Measurements from ENCODE around the gene USH2A. TPM values are rescaled to one million over a fixed set of nuclear protein-coding genes. Genes with fewer than 3 reads are reported as not detected.

USH2A gene
- total and polyA plus RNA-seq, 2 donors, result 0.16 TPM; not detected in 1

DNA sequence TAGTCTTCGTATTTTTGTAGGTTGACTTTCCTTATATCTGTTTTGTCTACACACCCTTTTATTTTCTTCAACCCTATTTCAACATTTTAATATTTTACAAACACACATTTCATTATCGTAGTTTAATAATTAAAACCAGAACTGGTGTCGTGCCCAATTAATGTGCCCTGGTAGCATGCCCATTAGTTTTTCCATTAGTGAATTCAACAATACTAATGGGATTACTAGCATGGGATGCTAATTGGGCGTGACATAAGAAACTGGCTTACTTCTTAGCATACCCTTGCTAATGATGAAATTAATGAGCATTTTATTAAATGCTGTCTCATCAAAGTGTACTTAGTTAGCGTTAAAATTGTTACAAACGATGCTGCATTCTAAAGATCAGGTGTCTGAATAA is 332.7 kb downstream of the USH2A start:
- no peak for DNase-seq (ENCODE audit: extremely low spot score)
- Histone ChIP-seq H3K27ac (ENCODE audit: low read depth) (no peak overlapping the region), H3K4me3 (ENCODE audit: low read depth, low read length) (no peak overlapping the region), H3K36me3 (ENCODE audit: insufficient read depth) (no peaks in the 10 kb centered on the region), H3K4me1 (ENCODE audit: insufficient read depth) (no peaks in the 10 kb centered on the region)
- WGBS, result 92% methylated on average over 6 of the region's 6 CpGs

DNA sequence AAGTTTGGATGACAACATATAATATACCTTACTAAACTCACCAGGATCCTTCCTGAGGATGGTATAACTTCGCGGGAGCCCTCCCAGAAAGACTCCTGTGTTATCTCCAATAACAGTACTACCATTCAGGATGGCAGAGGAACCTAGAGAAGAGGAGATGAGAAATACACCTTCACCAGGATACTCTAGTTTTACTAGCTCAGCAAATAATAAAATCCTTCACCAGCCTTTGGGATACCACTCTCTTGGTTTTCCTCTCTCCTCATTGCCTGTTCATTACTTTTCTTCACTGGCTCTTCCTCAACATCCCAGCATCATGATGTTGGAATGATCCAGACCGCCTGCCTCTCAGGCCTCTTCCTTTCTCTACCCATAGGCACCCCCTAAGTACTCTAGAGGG is 336.6 kb downstream of the USH2A start:
- Histone ChIP-seq H3K36me3 (ENCODE audit: insufficient read depth) (no peaks in the 10 kb centered on the region), H3K4me1 (ENCODE audit: insufficient read depth) (no peaks in the 10 kb centered on the region), H3K4me3 (ENCODE audit: low read depth, low read length) (no peak overlapping the region), H3K27ac (ENCODE audit: low read depth) (no peak overlapping the region)
- 93% methylated on average over 3 of the region's 3 CpGs for WGBS
- DNase-seq (ENCODE audit: extremely low spot score), result no peak

DNA sequence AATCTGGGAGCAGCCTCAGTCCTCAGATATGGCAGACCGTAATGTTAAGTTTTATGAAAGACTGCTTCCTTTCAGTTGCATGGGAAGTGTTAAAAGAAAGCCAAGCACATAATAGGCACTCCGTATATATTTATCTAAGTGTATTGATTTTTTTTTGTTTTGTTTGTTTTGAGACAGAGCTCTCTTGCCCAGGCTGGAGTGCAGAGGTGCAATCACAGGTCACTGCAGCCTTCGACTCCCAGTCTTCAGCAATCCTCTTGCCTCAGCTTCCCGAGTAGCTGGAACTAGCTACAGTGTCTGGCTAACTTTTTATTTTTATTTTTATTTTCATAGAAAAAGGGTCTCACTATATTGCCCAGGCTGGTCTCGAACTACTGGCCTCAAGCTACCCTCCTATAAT is 341.8 kb downstream of the USH2A start:
- no peak overlapping the region for H3K4me3 ChIP-seq (ENCODE audit: low read depth, low read length)
- H3K27ac ChIP-seq (ENCODE audit: low read depth), result no peak overlapping the region
- WGBS, result 80% methylated on average over 5 of the region's 5 CpGs
- DNase-seq (ENCODE audit: extremely low spot score), result no peak
- H3K4me1 ChIP-seq (ENCODE audit: insufficient read depth), result no peaks in the 10 kb centered on the region
- no peaks in the 10 kb centered on the region for H3K36me3 ChIP-seq (ENCODE audit: insufficient read depth)

DNA sequence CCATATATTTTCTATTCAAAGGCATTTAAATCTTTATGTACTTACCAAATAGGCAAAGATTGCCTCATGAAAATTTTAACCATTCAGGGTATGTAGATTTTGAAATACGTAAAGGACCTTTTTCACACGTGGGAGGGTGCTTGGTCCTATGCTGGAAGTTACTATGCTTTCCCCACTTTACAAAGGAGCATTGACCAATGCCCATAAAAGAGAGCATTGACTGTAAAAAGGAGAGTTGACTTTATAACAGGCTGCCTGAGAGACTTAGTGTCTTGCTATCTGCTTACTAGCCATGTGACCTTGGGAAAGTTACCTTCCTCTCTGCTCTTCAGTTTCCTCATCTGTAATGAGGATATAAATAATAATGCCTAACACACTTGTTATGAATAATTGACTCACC is 346.5 kb downstream of the USH2A start:
- 74% methylated on average over 2 of the region's 2 CpGs for WGBS
- no peak for DNase-seq (ENCODE audit: extremely low spot score)
- Histone ChIP-seq H3K27ac (ENCODE audit: low read depth) (no peak overlapping the region), H3K4me1 (ENCODE audit: insufficient read depth) (no peaks in the 10 kb centered on the region), H3K36me3 (ENCODE audit: insufficient read depth) (no peaks in the 10 kb centered on the region), H3K4me3 (ENCODE audit: low read depth, low read length) (no peak overlapping the region)

DNA sequence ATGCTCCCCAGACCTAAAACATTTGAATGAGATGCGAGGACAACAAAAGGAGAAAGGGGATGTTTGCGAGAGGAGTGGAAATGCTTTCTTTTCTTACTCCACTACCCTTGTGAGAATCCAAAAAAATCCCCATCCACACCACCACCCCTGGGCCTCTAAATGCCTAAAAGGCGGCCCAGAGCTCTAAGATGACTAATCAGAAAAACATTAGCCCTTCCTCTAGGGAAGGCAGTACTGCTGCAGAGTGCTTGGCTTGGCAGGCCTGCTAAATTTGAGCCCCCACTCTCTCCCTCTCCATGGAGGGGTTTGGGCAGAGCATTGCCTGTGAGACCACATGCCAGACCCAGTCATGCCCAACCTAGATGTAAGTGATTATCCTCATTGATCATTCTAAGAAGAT is 347.9 kb downstream of the USH2A start:
- H3K27ac ChIP-seq (ENCODE audit: low read depth), result no peak overlapping the region
- H3K4me3 ChIP-seq (ENCODE audit: low read depth, low read length), result no peak overlapping the region
- WGBS, result 87% methylated on average over 3 of the region's 3 CpGs
- H3K4me1 ChIP-seq (ENCODE audit: insufficient read depth), result no peaks in the 10 kb centered on the region
- no peaks in the 10 kb centered on the region for H3K36me3 ChIP-seq (ENCODE audit: insufficient read depth)
- DNase-seq (ENCODE audit: extremely low spot score), result no peak

DNA sequence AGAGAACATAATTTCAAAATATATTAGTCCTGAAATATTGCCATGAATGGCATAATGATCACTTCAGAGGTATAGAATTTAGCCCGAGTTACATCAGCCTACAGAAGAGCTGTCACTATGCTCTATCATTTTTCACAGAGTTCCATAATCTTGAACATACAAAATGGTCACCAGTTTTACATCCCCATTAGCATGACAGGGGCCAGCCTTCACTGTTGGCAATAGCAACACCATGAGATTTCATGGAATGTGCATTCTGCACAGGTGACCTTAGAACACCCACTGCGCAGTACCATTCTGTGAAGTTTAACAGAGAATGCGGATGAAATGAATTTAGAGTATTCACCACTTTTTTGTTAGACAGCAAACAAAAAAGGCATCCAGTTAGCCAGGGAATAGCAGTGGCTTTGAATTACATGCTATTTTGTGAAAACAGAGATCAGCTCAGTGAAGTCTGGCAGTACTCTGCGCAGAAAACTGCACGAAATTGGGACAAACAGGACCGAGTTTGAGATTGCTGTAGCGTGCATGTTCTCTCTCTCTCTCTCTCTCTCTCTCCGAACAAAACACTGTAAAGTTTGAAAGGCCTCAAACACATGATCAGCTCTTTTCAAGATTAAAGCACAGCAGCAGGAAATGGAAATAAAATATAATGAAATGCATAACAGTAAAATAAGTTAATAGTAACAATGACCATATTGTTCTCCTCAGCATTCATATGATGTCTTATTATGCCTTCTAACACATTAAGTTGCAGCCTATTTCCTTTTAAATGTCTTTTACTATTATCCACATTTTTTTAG is 349.3 kb downstream of the USH2A start:
- no peak overlapping the region for H3K27ac ChIP-seq (ENCODE audit: low read depth)
- 83% methylated on average over 8 of the region's 8 CpGs for WGBS
- DNase-seq (ENCODE audit: extremely low spot score), result no peak
- H3K4me3 ChIP-seq (ENCODE audit: low read depth, low read length), result no peak overlapping the region
- no peaks in the 10 kb centered on the region for H3K36me3 ChIP-seq (ENCODE audit: insufficient read depth)
- H3K4me1 ChIP-seq (ENCODE audit: insufficient read depth), result no peaks in the 10 kb centered on the region

DNA sequence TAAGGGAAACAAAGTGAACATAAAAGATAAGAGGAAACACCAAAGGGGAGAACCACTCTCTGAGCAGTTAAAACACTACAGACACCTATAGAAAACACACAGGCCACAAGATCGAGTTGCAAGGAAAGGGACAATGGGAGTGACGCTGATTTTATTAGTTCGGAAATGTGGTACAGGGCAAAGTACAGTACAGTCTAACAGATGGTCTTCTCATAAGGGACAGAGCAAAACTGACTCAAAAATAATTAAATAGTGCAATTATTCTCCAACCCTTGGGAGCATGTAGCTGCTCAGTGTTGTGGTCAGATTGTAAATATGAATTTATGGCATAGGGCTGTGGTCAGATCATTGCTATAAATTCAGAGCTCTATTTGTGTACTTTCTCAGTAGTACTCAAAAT is 352.0 kb downstream of the USH2A start:
- Histone ChIP-seq H3K27ac (ENCODE audit: low read depth) (no peak overlapping the region), H3K4me1 (ENCODE audit: insufficient read depth) (no peaks in the 10 kb centered on the region), H3K4me3 (ENCODE audit: low read depth, low read length) (no peak overlapping the region), H3K36me3 (ENCODE audit: insufficient read depth) (no peaks in the 10 kb centered on the region)
- 44% methylated on average over 3 of the region's 3 CpGs for WGBS
- no peak for DNase-seq (ENCODE audit: extremely low spot score)

DNA sequence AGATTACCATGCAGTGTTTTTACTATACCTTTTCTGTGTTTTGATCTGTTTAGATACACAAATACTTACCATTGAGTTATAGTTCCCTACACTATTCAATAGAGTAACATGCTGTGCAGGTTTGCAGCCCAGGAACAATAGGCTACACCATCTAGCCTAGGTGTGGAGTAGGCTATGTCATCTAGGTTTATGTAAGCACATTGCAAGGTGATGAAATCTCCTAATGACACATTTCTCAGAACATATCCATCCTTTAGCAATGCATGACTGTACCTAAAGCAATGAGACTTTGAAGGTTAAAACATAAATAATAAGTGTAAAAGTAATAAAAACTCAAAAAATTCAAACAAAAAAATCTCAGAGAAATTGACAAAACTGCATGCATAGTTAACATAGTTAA is 358.6 kb downstream of the USH2A start:
- H3K27ac ChIP-seq (ENCODE audit: low read depth), result no peak overlapping the region
- H3K36me3 ChIP-seq (ENCODE audit: insufficient read depth), result no peaks in the 10 kb centered on the region
- DNase-seq (ENCODE audit: extremely low spot score), result no peak
- H3K4me3 ChIP-seq (ENCODE audit: low read depth, low read length), result no peak overlapping the region
- no peaks in the 10 kb centered on the region for H3K4me1 ChIP-seq (ENCODE audit: insufficient read depth)

DNA sequence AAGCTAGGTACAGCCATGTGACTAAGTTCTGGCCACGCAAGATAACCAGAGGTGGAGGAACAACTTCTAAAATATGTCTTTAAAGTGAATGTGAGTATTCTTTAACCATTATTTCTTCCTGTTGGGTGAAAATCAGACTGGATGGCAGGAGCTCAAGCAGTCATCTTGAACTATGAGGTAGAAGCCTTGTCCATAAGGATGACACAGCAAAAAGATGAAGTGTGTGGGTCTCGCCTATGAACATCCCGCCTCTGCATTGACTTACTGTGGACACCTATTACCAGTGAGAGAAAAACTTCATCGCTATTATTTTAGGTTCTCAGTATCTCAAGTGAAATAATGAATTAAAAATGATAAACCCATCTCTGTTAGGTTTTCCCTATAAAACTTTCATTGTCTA is 365.3 kb downstream of the USH2A start:
- 98% methylated on average over 4 of the region's 4 CpGs for WGBS
- no peak for DNase-seq (ENCODE audit: extremely low spot score)
- Histone ChIP-seq H3K27ac (ENCODE audit: low read depth) (no peak overlapping the region), H3K4me1 (ENCODE audit: insufficient read depth) (no peaks in the 10 kb centered on the region), H3K4me3 (ENCODE audit: low read depth, low read length) (no peak overlapping the region), H3K36me3 (ENCODE audit: insufficient read depth) (no peaks in the 10 kb centered on the region)

DNA sequence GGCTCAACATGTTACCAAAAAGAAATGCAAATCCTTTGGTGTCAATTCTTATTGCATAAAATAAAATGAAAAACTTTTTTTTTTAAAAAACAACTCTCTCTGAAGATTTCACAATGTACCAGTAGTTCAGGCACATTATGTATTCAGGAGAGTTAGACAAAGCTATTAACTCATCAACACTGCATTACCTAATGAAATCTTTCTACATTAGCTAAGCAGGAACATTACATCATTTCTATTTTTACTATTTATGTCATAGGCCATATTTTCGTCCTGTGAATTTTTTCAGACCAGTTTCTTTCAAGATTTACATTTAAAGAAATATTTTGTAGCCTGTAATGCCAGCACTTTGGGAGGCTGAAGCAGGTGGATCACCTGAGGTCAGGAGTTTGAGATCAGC is 366.2 kb downstream of the USH2A start:
- Histone ChIP-seq H3K4me3 (ENCODE audit: low read depth, low read length) (no peak overlapping the region), H3K27ac (ENCODE audit: low read depth) (no peak overlapping the region), H3K36me3 (ENCODE audit: insufficient read depth) (no peaks in the 10 kb centered on the region), H3K4me1 (ENCODE audit: insufficient read depth) (no peaks in the 10 kb centered on the region)
- 27% methylated on average over 1 of the region's 1 CpG for WGBS
- DNase-seq (ENCODE audit: extremely low spot score), result no peak

DNA sequence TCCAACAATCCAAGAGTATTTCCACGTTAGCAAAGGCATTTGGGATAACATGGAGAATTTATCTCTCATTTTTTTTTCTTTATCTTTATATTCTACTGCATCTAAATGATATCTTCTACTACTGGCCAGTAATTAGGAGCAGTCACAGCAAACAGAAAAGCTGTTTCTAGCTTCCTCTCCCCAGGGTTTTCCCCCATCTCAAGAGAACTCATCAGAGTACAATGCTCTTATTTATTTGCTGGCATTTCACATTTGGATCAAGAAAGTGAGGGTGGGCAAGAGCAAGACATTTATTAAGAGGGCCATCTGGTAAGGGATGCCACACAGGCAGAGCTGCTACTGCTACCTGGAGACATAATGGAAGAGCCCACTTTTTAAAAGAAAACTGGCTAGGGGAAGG is 368.2 kb downstream of the USH2A start:
- WGBS, result 55% methylated on average over 1 of the region's 1 CpG
- Histone ChIP-seq H3K4me1 (ENCODE audit: insufficient read depth) (no peaks in the 10 kb centered on the region), H3K4me3 (ENCODE audit: low read depth, low read length) (no peak overlapping the region), H3K36me3 (ENCODE audit: insufficient read depth) (peaks cover 1% of the 10 kb centered on the region), H3K27ac (ENCODE audit: low read depth) (no peak overlapping the region)
- DNase-seq (ENCODE audit: extremely low spot score), result no peak

DNA sequence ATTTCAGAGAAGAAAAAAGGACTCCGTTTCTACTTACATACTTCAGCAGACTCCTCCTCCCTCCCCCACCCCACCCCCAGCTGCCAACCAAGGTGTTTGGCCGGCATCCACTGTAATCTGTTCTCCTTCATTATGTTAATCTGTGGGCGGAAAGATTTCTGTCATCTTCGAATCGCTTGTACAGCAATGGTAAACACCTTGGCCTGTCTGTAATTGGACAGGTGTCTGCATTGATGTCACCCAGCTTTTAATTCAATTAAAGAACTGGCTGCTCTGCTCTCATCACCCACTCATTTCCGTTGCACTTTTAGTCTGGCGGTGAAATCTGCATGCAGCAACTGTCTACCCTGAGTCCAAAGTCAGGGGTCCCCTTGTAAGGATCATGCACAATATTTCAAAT is 368.6 kb downstream of the USH2A start:
- H3K4me3 ChIP-seq (ENCODE audit: low read depth, low read length), result no peak overlapping the region
- WGBS, result 61% methylated on average over 7 of the region's 7 CpGs
- no peak for DNase-seq (ENCODE audit: extremely low spot score)

DNA sequence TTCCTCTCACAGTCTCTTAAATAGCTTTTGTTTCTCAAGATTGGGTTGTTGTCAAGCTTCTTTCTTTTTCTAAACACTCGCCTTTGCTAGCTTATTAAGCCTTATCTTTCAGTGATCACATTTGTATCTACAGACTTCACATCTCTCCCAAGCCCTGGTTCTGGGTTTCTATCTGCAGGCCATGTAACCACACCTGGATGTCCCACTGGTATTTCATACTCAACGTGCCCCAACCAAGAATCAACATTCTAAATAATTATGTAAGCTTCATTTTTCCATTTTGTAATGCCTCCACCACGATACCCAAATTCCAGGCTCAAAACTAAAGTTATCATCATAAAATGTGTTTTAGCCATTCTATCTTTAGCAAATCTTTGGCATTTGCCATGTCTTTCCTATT is 372.2 kb downstream of the USH2A start:
- no peak for DNase-seq (ENCODE audit: extremely low spot score)
- Histone ChIP-seq H3K27ac (ENCODE audit: low read depth) (no peak overlapping the region), H3K36me3 (ENCODE audit: insufficient read depth) (peaks cover 1% of the 10 kb centered on the region), H3K4me3 (ENCODE audit: low read depth, low read length) (no peak overlapping the region), H3K4me1 (ENCODE audit: insufficient read depth) (no peaks in the 10 kb centered on the region)
- 83% methylated on average over 3 of the region's 3 CpGs for WGBS

More for the DNA sequence above, 368.6 kb downstream of the USH2A start:
- H3K36me3 ChIP-seq (ENCODE audit: insufficient read depth), result peaks cover 1% of the 10 kb centered on the region
- no peaks in the 10 kb centered on the region for H3K4me1 ChIP-seq (ENCODE audit: insufficient read depth)
- no peak overlapping the region for H3K27ac ChIP-seq (ENCODE audit: low read depth)

DNA sequence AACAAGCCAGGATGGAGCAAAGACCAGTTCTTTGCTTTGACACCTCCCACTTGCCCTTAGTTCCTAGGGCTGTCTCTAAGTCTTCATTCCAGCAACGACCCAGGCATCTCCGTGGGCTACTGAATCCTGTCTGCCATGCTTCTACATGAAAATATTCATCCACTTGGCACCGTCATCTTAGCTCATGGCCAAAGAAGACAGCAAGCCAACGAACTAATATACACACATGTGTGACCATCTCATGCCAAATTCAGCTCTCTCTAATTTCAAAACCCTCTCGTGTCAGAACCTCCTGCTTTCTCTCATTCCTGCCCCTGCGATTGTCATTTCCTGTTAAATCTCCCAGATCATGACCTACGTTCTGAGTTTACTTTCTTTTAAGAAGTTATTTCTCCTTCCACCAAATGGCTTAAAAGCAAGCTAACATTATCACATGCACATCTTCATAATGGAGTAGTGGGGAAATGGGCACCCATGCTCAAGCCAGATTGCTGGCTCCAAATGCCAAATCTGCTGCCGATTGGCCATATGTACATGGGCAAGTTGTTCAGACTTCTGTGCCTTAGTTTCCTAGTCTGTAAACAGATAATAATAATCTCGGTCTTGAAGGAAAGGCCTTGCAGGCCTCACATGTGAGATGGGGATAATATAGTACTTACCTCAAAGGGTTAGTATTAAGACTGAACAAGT is 373.4 kb downstream of the USH2A start:
- Histone ChIP-seq H3K36me3 (ENCODE audit: insufficient read depth) (peaks cover 1% of the 10 kb centered on the region), H3K4me3 (ENCODE audit: low read depth, low read length) (no peak overlapping the region), H3K27ac (ENCODE audit: low read depth) (no peak overlapping the region), H3K4me1 (ENCODE audit: insufficient read depth) (no peaks in the 10 kb centered on the region)
- WGBS, result 80% methylated on average over 9 of the region's 9 CpGs
- no peak for DNase-seq (ENCODE audit: extremely low spot score)

Data from urinary bladder (tissue), 4 donors.